K562 (cell line): ENCODE data around the gene NINJ1. TPM values are rescaled to one million over a fixed set of nuclear protein-coding genes. Genes with fewer than 3 reads are reported as not detected.

Experiments
- ARNT ChIP-seq, 2 experiments: fragments of 450-650 bp; IDR thresholded peaks; 2 replicates each; pipeline ENCODE4 v1.6.1; 2016; ENCODE audit warnings: mild to moderate bottlenecking in 1 of 2
- C11orf30 ChIP-seq: fragments of 450-650 bp; IDR thresholded peaks from 2 replicates; pipeline ENCODE4 v1.6.1; 2016; ENCODE audit warnings: low read depth, mild to moderate bottlenecking
- CBX1 ChIP-seq: sonication (generic); IDR thresholded peaks from 2 replicates; pipeline ENCODE4 v1.6.1; 2016; ENCODE audit warnings: antibody characterized with exemption, low read depth, mild to moderate bottlenecking
- ETV5 ChIP-seq: sonication (generic); formaldehyde crosslinking; IDR thresholded peaks from 2 replicates; pipeline ENCODE4 v1.4.0; 2020; ENCODE audit warnings: low read depth, mild to moderate bottlenecking, missing genetic modification reagents
- FOS ChIP-seq: IDR thresholded peaks from 3 replicates; pipeline ENCODE4 v1.6.1; 2011; ENCODE audit not compliant: insufficient read length; ENCODE audit errors: extremely low read depth
- MED1 ChIP-seq: sonication (generic); formaldehyde crosslinking; IDR thresholded peaks from 2 replicates; pipeline ENCODE4 v1.8.1; 2023; ENCODE audit warnings: missing genetic modification reagents, borderline replicate concordance
- NFATC3 ChIP-seq: fragments of 450-650 bp; IDR thresholded peaks from 2 replicates; pipeline ENCODE4 v1.6.1; 2017; ENCODE audit warnings: mild to moderate bottlenecking
- NFRKB ChIP-seq: fragments of 450-650 bp; IDR thresholded peaks from 2 replicates; pipeline ENCODE4 v1.6.1; 2016; ENCODE audit warnings: low read depth
- NR4A1 ChIP-seq, 2 experiments: fragments of 250-450 bp in 1 of 2; fragments of 450-650 bp in 1 of 2; sonication (Bioruptor Pico) in 1 of 2; IDR thresholded peaks; 2 replicates each; pipeline versions ENCODE4 v1.4.0 to v1.6.1; 2016 to 2020; ENCODE audit warnings: mild to moderate bottlenecking in 2 of 2, missing compliant biosample characterization in 1 of 2, missing genetic modification characterization in 1 of 2, moderate library complexity in 1 of 2
- PATZ1 ChIP-seq: fragments of 250-450 bp; sonication (Bioruptor Pico); IDR thresholded peaks from 2 replicates; pipeline ENCODE4 v1.5.0; 2020; ENCODE audit warnings: mild to moderate bottlenecking, borderline replicate concordance
- PHF21A ChIP-seq: fragments of 450-650 bp; IDR thresholded peaks from 2 replicates; pipeline ENCODE4 v1.6.1; 2017; ENCODE audit warnings: low read depth, borderline replicate concordance
- TAF7 ChIP-seq: fragments of 450-650 bp; IDR thresholded peaks from 2 replicates; pipeline ENCODE4 v1.6.1; 2016; ENCODE audit warnings: missing genetic modification characterization, missing compliant biosample characterization
- THRB ChIP-seq: fragments of 450-650 bp; formaldehyde crosslinking; conservative IDR thresholded peaks from 2 replicates; pipeline ENCODE4 v1.4.0; 2022; ENCODE audit warnings: mild to moderate bottlenecking, missing genetic modification characterization
- YY1 ChIP-seq, 3 experiments: IDR thresholded peaks; 2 replicates each; pipeline ENCODE4 v1.6.1; 2011; ENCODE audit warnings: low read length in 2 of 3, mild to moderate bottlenecking in 2 of 3, moderate library complexity in 2 of 3, borderline replicate concordance in 1 of 3, control low read depth in 1 of 3, low read depth in 1 of 3; ENCODE audit not compliant: insufficient read depth in 3 of 3, insufficient replicate concordance in 2 of 3, control insufficient read depth in 1 of 3, insufficient read length in 1 of 3; ENCODE audit errors: extremely low read depth in 1 of 3
- ZBTB2 ChIP-seq: fragments of 450-650 bp; IDR thresholded peaks from 2 replicates; pipeline ENCODE4 v1.6.1; 2016; ENCODE audit warnings: antibody characterized with exemption
- ZFP36 ChIP-seq: fragments of 150-350 bp; IDR thresholded peaks from 2 replicates; pipeline ENCODE4 v1.6.1; 2018; ENCODE audit warnings: low read length, low read depth; ENCODE audit not compliant: partially characterized antibody
- polyA plus RNA-seq, 8 experiments: library from polyadenylated mRNA; depleted of rRNA in 4 of 8; stranded (reverse) in 5 of 8; unstranded in 3 of 8; fragments of >200 nt; fragmentation: Nextera tagmentation in 2 of 8; fragmentation: Illumina TruSeq in 1 of 8; extraction: Ambion mirVana in 2 of 8; extraction: Trizol in 1 of 8; gene quantifications; 2 replicates each; pipeline versions ENCODE4 v1.2.1 to v1.2.3, GENCODE V29; 2011 to 2014; ENCODE audit warnings: inconsistent platforms in 1 of 8, missing spikeins in 1 of 8
- total RNA-seq, 7 experiments: library from RNA; depleted of rRNA in 6 of 7; stranded (reverse); fragments of >200 nt in 6 of 7; fragmentation: Illumina TruSeq in 2 of 7; extraction: Trizol in 2 of 7; gene quantifications; 2 replicates each; pipeline versions ENCODE4 v1.2.1 to v1.2.3, GENCODE V29; 2011 to 2021; ENCODE audit warnings: low replicate concordance in 1 of 7
- TF ChIP-seq, protein P1 (sequence below): fragments of 250-450 bp; sonication (Bioruptor Pico); IDR thresholded peaks from 2 replicates; pipeline ENCODE4 v1.4.0; 2020; ENCODE audit warnings: mild to moderate bottlenecking, moderate library complexity

The NINJ1 gene
- total and polyA plus RNA-seq, 9 of the 15 experiments (the other 6 are each of a cell fraction or from before 2014, with no cell fraction given), result 0.13 to 8.4 (median 4.9) TPM

- no peak for TF ChIP-seq PATZ1 (CRISPR knock-in tag)
- TF ChIP-seq C11orf30, result no peak
- TF ChIP-seq THRB (CRISPR knock-in tag), result no peak
- TF ChIP-seq ETV5, result peak; percentile 45; the same call in 1 of the 2 replicates
- TF ChIP-seq, protein P1, sequence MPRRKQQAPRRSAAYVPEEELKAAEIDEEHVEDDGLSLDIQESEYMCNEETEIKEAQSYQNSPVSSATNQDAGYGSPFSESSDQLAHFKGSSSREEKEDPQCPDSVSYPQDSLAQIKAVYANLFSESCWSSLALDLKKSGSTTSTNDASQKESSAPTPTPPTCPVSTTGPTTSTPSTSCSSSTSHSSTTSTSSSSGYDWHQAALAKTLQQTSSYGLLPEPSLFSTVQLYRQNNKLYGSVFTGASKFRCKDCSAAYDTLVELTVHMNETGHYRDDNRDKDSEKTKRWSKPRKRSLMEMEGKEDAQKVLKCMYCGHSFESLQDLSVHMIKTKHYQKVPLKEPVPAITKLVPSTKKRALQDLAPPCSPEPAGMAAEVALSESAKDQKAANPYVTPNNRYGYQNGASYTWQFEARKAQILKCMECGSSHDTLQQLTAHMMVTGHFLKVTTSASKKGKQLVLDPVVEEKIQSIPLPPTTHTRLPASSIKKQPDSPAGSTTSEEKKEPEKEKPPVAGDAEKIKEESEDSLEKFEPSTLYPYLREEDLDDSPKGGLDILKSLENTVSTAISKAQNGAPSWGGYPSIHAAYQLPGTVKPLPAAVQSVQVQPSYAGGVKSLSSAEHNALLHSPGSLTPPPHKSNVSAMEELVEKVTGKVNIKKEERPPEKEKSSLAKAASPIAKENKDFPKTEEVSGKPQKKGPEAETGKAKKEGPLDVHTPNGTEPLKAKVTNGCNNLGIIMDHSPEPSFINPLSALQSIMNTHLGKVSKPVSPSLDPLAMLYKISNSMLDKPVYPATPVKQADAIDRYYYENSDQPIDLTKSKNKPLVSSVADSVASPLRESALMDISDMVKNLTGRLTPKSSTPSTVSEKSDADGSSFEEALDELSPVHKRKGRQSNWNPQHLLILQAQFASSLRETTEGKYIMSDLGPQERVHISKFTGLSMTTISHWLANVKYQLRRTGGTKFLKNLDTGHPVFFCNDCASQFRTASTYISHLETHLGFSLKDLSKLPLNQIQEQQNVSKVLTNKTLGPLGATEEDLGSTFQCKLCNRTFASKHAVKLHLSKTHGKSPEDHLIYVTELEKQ, result no peak
- TF ChIP-seq TAF7 (tag), result no peak; the same call in 1 of the 2 replicates
- no peak for TF ChIP-seq CBX1
- no peak for TF ChIP-seq ARNT (IDR thresholded peaks at IDR 0.05)
- TF ChIP-seq NFRKB, result peak; percentile 91
- TF ChIP-seq ZFP36, result no peak
- TF ChIP-seq NR4A1 (CRISPR knock-in tag; IDR thresholded peaks at IDR 0.05), result no peak; the same call in 1 of the 2 replicates
- TF ChIP-seq NR4A1 (tag; IDR thresholded peaks at IDR 0.05), result no peak
- no peak for TF ChIP-seq NFATC3
- no peak for TF ChIP-seq FOS
- peak in 2 of 3 experiments; percentile 50 to 59 for TF ChIP-seq YY1 (IDR thresholded peaks at IDR 0.05; ENCODE audit: borderline replicate concordance in 1 of 3, control insufficient read depth in 1 of 3, extremely low read depth in 1 of 3, insufficient read depth in 3 of 3, insufficient read length in 1 of 3, insufficient replicate concordance in 2 of 3, low read depth in 1 of 3, low read length in 2 of 3)
- TF ChIP-seq PHF21A, result no peak
- no peak for TF ChIP-seq ZBTB2
- TF ChIP-seq MED1 (CRISPR knock-in tag), result no peak
Observed at GRCh38 chr9:93095205-93096130, 38.6 kb downstream of the NINJ1 start (continued).
